ENCODE data around the gene CELF1.

DNA sequence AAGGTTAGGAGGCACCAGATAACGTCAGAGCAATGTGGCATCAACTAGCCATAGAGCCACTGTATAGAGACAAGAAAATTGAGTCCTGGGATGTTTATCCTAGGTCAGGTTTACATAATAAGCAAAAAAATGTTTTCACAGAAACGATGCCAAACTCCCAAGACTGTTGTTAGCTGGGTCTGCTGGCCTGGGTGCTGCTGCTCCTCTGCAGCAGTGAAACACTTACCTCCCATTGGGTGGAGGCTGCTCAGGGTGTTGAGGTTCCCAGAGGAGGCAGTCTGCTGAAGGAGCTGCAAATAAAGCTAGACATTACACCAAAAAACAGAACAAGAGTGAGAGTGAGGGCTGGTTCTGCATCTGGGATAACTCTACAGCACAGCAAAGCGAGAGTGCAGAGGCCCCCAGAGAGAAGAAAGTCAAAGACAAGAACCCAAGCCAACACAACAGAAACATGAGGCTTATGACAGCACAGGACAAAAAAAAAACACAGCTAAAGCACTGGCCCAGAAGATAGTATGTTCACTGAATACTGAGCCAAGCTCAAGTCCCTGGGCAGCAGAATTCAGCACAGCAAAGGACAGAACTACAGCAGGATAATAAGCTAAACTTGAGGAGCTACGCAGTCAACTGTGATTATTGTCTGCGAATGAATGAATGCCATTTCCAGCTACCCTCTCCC is 74.1 kb downstream of the CELF1 start:
- TF ChIP-seq, protein P1, sequence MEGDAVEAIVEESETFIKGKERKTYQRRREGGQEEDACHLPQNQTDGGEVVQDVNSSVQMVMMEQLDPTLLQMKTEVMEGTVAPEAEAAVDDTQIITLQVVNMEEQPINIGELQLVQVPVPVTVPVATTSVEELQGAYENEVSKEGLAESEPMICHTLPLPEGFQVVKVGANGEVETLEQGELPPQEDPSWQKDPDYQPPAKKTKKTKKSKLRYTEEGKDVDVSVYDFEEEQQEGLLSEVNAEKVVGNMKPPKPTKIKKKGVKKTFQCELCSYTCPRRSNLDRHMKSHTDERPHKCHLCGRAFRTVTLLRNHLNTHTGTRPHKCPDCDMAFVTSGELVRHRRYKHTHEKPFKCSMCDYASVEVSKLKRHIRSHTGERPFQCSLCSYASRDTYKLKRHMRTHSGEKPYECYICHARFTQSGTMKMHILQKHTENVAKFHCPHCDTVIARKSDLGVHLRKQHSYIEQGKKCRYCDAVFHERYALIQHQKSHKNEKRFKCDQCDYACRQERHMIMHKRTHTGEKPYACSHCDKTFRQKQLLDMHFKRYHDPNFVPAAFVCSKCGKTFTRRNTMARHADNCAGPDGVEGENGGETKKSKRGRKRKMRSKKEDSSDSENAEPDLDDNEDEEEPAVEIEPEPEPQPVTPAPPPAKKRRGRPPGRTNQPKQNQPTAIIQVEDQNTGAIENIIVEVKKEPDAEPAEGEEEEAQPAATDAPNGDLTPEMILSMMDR (conservative IDR thresholded peaks at IDR 0.05 in 1 of 2, IDR thresholded peaks at IDR 0.05 in 1 of 2; ENCODE audit: low read depth in 1 of 2, low read length in 2 of 2): no peak
- TF ChIP-seq EZH2 (IDR thresholded peaks at IDR 0.05; ENCODE audit: low read length, missing control alignments): no peak

Measured in fibroblast of lung (primary cell).